Thoracic aorta (tissue), 2 donors: Measurements from ENCODE around the gene FAM120B. TPM values are rescaled to one million over a fixed set of nuclear protein-coding genes. Genes with fewer than 3 reads are reported as not detected.

Experiments used
- ATAC-seq: fragments of 150-250 bp; one replicate; pipeline ENCODE4 v1.8.0; 2017; ENCODE audit warnings: low read depth; ENCODE audit not compliant: insufficient number of reproducible peaks, low FRiP score
- DNase-seq: peaks from one replicate; pipeline ENCODE4 v3.0.0-alpha.2; 2020; ENCODE audit warnings: low spot score
- H3K27ac ChIP-seq, 2 donors: fragments of 200-600 bp; sonication (generic); 1 replicate in 1 of 2; 2 replicates in 1 of 2; pipeline ENCODE4 v1.5.1; 2016; ENCODE audit warnings: mild to moderate bottlenecking in 2 of 2, moderate library complexity in 2 of 2
- H3K27me3 ChIP-seq: fragments of 200-600 bp; sonication (generic); replicated peaks from 2 replicates; pipeline ENCODE4 v1.6.0; 2016; ENCODE audit warnings: mild to moderate bottlenecking; ENCODE audit not compliant: insufficient read depth
- H3K36me3 ChIP-seq: fragments of 200-600 bp; sonication (generic); one replicate; pipeline ENCODE4 v1.5.1; 2016
- H3K4me1 ChIP-seq, 2 donors: fragments of 200-600 bp; sonication (generic); 1 replicate in 1 of 2; 2 replicates in 1 of 2; pipeline versions ENCODE4 v1.5.1 to v1.6.0; 2016; ENCODE audit warnings: low read depth in 2 of 2, mild to moderate bottlenecking in 1 of 2; ENCODE audit not compliant: control insufficient read depth in 1 of 2
- H3K4me3 ChIP-seq: fragments of 200-600 bp; sonication (generic); 2 replicates; pipeline ENCODE4 v1.5.1; 2016; ENCODE audit warnings: mild to moderate bottlenecking
- H3K9me3 ChIP-seq: fragments of 200-600 bp; sonication (generic); 2 replicates; pipeline ENCODE4 v1.5.1; 2016
- CTCF ChIP-seq: fragments of 200-600 bp; sonication (generic); IDR thresholded peaks from one replicate; pipeline ENCODE4 v1.5.1; 2019; ENCODE audit warnings: antibody characterized with exemption
- total RNA-seq, 2 donors: library from RNA; depleted of rRNA; stranded (reverse); fragments of >200 nt; gene quantifications; one replicate each; pipeline versions ENCODE4 v1.1.0 to v1.2.3, GENCODE V29; 2016

Gene FAM120B
- total RNA-seq, 2 donors from 2014 or later, result 21.0 to 24.1 TPM

- H3K36me3 ChIP-seq, result no peaks in the 10 kb centered on the region
- no peak overlapping the region for H3K4me3 ChIP-seq
- H3K4me1 ChIP-seq, result no peaks in the 10 kb centered on the region
- no peak overlapping the region for H3K27ac ChIP-seq
- DNase-seq (no peak), ATAC-seq (no peak)
- no peaks in the 10 kb centered on the region for H3K9me3 ChIP-seq
- no peaks in the 10 kb centered on the region for H3K27me3 ChIP-seq
- no peak for TF ChIP-seq CTCF
Observed at GRCh38 chr6:170416959-170417606, 110.5 kb downstream of the FAM120B start.

- ATAC-seq, result no peak
- H3K9me3 ChIP-seq, result no peaks in the 10 kb centered on the region
- no peak for DNase-seq
- no peaks in the 10 kb centered on the region for H3K27me3 ChIP-seq
- no peak overlapping the region for H3K4me3 ChIP-seq
- TF ChIP-seq CTCF, result no peak
- H3K36me3 ChIP-seq, result no peaks in the 10 kb centered on the region
- H3K4me1 ChIP-seq, result no peaks in the 10 kb centered on the region
- H3K27ac ChIP-seq, result no peak overlapping the region
Observed at GRCh38 chr6:170417881-170418280, 111.3 kb downstream of the FAM120B start.

GRCh38 chr6:170420283-170420682 is 113.7 kb downstream of the FAM120B start:
- Histone ChIP-seq H3K9me3 (no peaks in the 10 kb centered on the region), H3K36me3 (no peaks in the 10 kb centered on the region), H3K4me1 (no peaks in the 10 kb centered on the region), H3K27ac (no peak overlapping the region), H3K27me3 (no peaks in the 10 kb centered on the region), H3K4me3 (no peak overlapping the region)
- no peak for TF ChIP-seq CTCF
- no peak for ATAC-seq
- no peak for DNase-seq

GRCh38 chr6:170420791-170421776 is 114.5 kb downstream of the FAM120B start:
- no peak for TF ChIP-seq CTCF
- no peaks in the 10 kb centered on the region for H3K27me3 ChIP-seq
- H3K9me3 ChIP-seq, result no peaks in the 10 kb centered on the region
- H3K4me3 ChIP-seq, result no peak overlapping the region
- H3K27ac ChIP-seq, result no peak overlapping the region
- DNase-seq (no peak), ATAC-seq (no peak)
- no peaks in the 10 kb centered on the region for H3K4me1 ChIP-seq
- H3K36me3 ChIP-seq, result no peaks in the 10 kb centered on the region

GRCh38 chr6:170421921-170422320 is 115.4 kb downstream of the FAM120B start:
- H3K36me3 ChIP-seq, result no peaks in the 10 kb centered on the region
- H3K4me1 ChIP-seq, result no peaks in the 10 kb centered on the region
- H3K27ac ChIP-seq, result no peak overlapping the region
- DNase-seq (no peak), ATAC-seq (no peak)
- H3K4me3 ChIP-seq, result no peak overlapping the region
- no peaks in the 10 kb centered on the region for H3K9me3 ChIP-seq
- H3K27me3 ChIP-seq, result no peaks in the 10 kb centered on the region
- no peak for TF ChIP-seq CTCF
